ENCODE results near the gene MAST3. TPM values are rescaled to one million over a fixed set of nuclear protein-coding genes. Genes with fewer than 3 reads are reported as not detected.

Gene MAST3
- total and polyA plus RNA-seq, 2 of the 13 experiments (the other 11 are each of a cell fraction or from before 2014, with no cell fraction given) = 4.1 to 4.6 TPM

DNA sequence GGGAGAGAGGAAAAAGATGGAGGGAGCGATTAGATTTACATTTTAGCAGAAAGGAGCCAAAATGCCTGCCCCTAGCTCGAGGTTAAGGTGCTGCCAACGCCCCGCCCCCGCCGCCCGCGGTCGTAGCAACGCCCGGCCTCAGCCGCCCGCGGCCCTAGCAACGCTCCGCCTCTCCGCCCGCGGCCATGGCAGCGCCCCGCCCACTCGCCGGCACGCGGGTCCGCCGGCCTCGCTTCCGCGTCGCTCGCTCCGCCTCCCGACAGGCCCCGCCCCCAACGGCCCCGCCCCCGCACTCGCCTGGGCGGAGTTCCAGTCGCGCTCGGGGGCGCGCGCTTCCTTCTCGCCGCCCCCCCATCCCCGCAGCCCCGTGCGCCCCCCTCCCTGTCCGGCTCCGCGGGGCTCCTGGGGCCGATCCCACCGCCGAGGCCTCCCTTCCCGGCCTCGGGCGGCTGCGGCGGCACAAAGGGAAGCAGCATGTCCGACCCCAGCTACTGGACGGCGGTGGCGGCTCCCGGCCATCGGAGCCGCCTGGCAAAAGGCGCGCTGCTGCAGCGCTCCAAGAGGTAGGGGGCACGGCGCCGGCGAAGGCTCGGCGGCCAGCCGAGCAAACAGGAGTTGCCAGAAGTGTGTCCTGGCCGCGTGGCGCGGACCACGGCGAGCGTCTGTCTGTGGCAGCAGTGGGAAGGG, 20.3 kb downstream of the MAST3 start:
- Histone ChIP-seq H4K20me1 (ENCODE audit: insufficient read depth, low read length) (no peaks in the 10 kb centered on the region), H3K4me2 (ENCODE audit: low read depth, low read length) (peak overlapping the region; percentile 100), H3K4me1 (ENCODE audit: insufficient read depth, low read length) (peaks cover 23% of the 10 kb centered on the region), H3K27me3 (ENCODE audit: control insufficient read depth in 1 of 2, insufficient read depth in 2 of 2, low read length in 2 of 2) (no peaks in the 10 kb centered on the region), H3K9ac (ENCODE audit: insufficient read depth, low read depth, low read length) (peak overlapping the region; percentile 82), H3K36me3 (replicated peaks in 1 of 2; ENCODE audit: control insufficient read depth in 1 of 2, insufficient read depth in 2 of 2, low read length in 2 of 2) (peaks cover 6 to 27% of the 10 kb centered on the region in 2 experiments), H3K4me3 (replicated peaks in 1 of 3; ENCODE audit: insufficient read depth in 1 of 3, low read depth in 2 of 3, low read length in 3 of 3) (peak overlapping the region; percentile 72 to 91 (median 73)), H3K79me2 (ENCODE audit: insufficient read depth, low read length) (peaks cover 16% of the 10 kb centered on the region), H3K9me3 (ENCODE audit: low read length) (no peaks in the 10 kb centered on the region), H3K27ac (ENCODE audit: extremely low read length, insufficient read depth, low read length) (peak overlapping the region; percentile 63), H2AFZ (ENCODE audit: low read length) (no peak overlapping the region)
- ChIA-PET POLR2A (interaction anchor here (0.6 to 2.2 kb wide), 5 partner anchors 9 to 74 kb away, joined by 3 to 18 read pairs (median 9); partner anchors contain the start of gene PIK3R2), CTCF (ENCODE audit: low intra/inter-chr PET ratio, low total read pairs) (no interaction called here)
- DNase-seq (ENCODE audit: low spot score) (peak; percentile 71), FAIRE-seq (no peak), ATAC-seq (peak; percentile 83)
- no TSS peak for BruUV-seq (replicated peaks)
- intact Hi-C loops (cut with micrococcal nuclease; ENCODE audit: unreplicated experiment) = no loop called here
- in situ Hi-C loops (cut with HindIII; ENCODE audit: extremely low pct_ligation_motif_present, low pct_unique_long_range_greater_than_20kb) = no loop called here
- WGBS (ENCODE audit: low lambda C conversion rate) = no CpG with 5 or more reads among the region's 86 CpGs
- TF ChIP-seq ATAD3A (CRISPR knock-in tag; IDR thresholded peaks at IDR 0.05) (no peak), RBFOX2 (IDR thresholded peaks at IDR 0.05; ENCODE audit: low read depth, low read length) (peak; percentile 56), SP4 (CRISPR knock-in tag; IDR thresholded peaks at IDR 0.05) (peak; percentile 95), HDAC1 (CRISPR knock-in tag; IDR thresholded peaks at IDR 0.05) (peak; percentile 47; the same call in 1 of the 2 replicates), ZNF720 (CRISPR knock-in tag; IDR thresholded peaks at IDR 0.05) (no peak), SIN3A (IDR thresholded peaks at IDR 0.05; ENCODE audit: borderline replicate concordance, low read depth, low read length) (peak; percentile 92; the same call in 1 of the 2 replicates), YEATS4 (CRISPR knock-in tag; IDR thresholded peaks at IDR 0.05; ENCODE audit: borderline replicate concordance) (peak; percentile 48; the same call in 1 of the 2 replicates), ZNF282 (IDR thresholded peaks at IDR 0.05; ENCODE audit: partially characterized antibody) (no peak), HES4 (CRISPR knock-in tag; IDR thresholded peaks at IDR 0.05; ENCODE audit: borderline replicate concordance) (peak; percentile 50; the same call in 1 of the 2 replicates), ZNF766 (CRISPR knock-in tag; IDR thresholded peaks at IDR 0.05; ENCODE audit: borderline replicate concordance) (no peak), KDM5B (CRISPR knock-in tag; IDR thresholded peaks at IDR 0.05; ENCODE audit: borderline replicate concordance) (peak; percentile 29; the same call in 1 of the 2 replicates), HOXA3 (CRISPR knock-in tag; IDR thresholded peaks at IDR 0.05) (peak; percentile 41; the same call in 1 of the 2 replicates)
- TF ChIP-seq, protein P1, sequence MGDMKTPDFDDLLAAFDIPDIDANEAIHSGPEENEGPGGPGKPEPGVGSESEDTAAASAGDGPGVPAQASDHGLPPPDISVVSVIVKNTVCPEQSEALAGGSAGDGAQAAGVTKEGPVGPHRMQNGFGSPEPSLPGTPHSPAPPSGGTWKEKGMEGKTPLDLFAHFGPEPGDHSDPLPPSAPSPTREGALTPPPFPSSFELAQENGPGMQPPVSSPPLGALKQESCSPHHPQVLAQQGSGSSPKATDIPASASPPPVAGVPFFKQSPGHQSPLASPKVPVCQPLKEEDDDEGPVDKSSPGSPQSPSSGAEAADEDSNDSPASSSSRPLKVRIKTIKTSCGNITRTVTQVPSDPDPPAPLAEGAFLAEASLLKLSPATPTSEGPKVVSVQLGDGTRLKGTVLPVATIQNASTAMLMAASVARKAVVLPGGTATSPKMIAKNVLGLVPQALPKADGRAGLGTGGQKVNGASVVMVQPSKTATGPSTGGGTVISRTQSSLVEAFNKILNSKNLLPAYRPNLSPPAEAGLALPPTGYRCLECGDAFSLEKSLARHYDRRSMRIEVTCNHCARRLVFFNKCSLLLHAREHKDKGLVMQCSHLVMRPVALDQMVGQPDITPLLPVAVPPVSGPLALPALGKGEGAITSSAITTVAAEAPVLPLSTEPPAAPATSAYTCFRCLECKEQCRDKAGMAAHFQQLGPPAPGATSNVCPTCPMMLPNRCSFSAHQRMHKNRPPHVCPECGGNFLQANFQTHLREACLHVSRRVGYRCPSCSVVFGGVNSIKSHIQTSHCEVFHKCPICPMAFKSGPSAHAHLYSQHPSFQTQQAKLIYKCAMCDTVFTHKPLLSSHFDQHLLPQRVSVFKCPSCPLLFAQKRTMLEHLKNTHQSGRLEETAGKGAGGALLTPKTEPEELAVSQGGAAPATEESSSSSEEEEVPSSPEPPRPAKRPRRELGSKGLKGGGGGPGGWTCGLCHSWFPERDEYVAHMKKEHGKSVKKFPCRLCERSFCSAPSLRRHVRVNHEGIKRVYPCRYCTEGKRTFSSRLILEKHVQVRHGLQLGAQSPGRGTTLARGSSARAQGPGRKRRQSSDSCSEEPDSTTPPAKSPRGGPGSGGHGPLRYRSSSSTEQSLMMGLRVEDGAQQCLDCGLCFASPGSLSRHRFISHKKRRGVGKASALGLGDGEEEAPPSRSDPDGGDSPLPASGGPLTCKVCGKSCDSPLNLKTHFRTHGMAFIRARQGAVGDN (CRISPR knock-in tag; IDR thresholded peaks at IDR 0.05) = peak; percentile 80
- TF ChIP-seq, protein P2, sequence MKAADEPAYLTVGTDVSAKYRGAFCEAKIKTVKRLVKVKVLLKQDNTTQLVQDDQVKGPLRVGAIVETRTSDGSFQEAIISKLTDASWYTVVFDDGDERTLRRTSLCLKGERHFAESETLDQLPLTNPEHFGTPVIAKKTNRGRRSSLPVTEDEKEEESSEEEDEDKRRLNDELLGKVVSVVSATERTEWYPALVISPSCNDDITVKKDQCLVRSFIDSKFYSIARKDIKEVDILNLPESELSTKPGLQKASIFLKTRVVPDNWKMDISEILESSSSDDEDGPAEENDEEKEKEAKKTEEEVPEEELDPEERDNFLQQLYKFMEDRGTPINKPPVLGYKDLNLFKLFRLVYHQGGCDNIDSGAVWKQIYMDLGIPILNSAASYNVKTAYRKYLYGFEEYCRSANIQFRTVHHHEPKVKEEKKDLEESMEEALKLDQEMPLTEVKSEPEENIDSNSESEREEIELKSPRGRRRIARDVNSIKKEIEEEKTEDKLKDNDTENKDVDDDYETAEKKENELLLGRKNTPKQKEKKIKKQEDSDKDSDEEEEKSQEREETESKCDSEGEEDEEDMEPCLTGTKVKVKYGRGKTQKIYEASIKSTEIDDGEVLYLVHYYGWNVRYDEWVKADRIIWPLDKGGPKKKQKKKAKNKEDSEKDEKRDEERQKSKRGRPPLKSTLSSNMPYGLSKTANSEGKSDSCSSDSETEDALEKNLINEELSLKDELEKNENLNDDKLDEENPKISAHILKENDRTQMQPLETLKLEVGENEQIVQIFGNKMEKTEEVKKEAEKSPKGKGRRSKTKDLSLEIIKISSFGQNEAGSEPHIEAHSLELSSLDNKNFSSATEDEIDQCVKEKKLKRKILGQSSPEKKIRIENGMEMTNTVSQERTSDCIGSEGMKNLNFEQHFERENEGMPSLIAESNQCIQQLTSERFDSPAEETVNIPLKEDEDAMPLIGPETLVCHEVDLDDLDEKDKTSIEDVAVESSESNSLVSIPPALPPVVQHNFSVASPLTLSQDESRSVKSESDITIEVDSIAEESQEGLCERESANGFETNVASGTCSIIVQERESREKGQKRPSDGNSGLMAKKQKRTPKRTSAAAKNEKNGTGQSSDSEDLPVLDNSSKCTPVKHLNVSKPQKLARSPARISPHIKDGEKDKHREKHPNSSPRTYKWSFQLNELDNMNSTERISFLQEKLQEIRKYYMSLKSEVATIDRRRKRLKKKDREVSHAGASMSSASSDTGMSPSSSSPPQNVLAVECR (CRISPR knock-in tag; IDR thresholded peaks at IDR 0.05; ENCODE audit: borderline replicate concordance) = peak; percentile 76

Measured in HepG2 (cell line).